Neutrophil (primary cell): ENCODE results near the gene KCNJ9.

ENCODE experiments used
- H3K27ac ChIP-seq: fragments of 200-600 bp; sonication (generic); 2 replicates; pipeline ENCODE4 v1.5.1; 2016; ENCODE audit warnings: mild to moderate bottlenecking, moderate library complexity
- H3K27me3 ChIP-seq: fragments of 200-600 bp; sonication (generic); 2 replicates; pipeline ENCODE4 v1.6.0; 2016; ENCODE audit warnings: mild to moderate bottlenecking
- H3K36me3 ChIP-seq: fragments of 200-600 bp; sonication (generic); 2 replicates; pipeline ENCODE4 v1.5.1; 2017
- H3K4me1 ChIP-seq, 2 experiments: fragments of 200-600 bp in 1 of 2; sonication (generic) in 1 of 2; 1 replicate in 1 of 2; 2 replicates in 1 of 2; pipeline versions ENCODE4 v1.5.1 to v1.6.1; 2013 to 2016; ENCODE audit warnings: low read depth in 1 of 2, low read length in 1 of 2, mild to moderate bottlenecking in 1 of 2, moderate library complexity in 1 of 2; ENCODE audit not compliant: control insufficient read depth in 1 of 2, insufficient read depth in 1 of 2
- H3K4me3 ChIP-seq, 2 experiments: fragments of 200-600 bp in 1 of 2; sonication (generic) in 1 of 2; 1 replicate in 1 of 2; 2 replicates in 1 of 2; pipeline ENCODE4 v1.5.1; 2013 to 2016; ENCODE audit warnings: low read depth in 1 of 2, low read length in 1 of 2, mild to moderate bottlenecking in 1 of 2, moderate library complexity in 1 of 2
- H3K9me3 ChIP-seq: fragments of 200-600 bp; sonication (generic); 2 replicates; pipeline ENCODE4 v1.5.1; 2016
- CTCF ChIP-seq: fragments of 200-600 bp; sonication (generic); IDR thresholded peaks from 2 replicates; pipeline ENCODE4 v1.5.1; 2016; ENCODE audit warnings: antibody characterized with exemption

Gene KCNJ9

GRCh38 chr1:160094806-160095205 lies 13.5 kb downstream of the KCNJ9 start:
- H3K27me3 ChIP-seq, result peaks cover 14% of the 10 kb centered on the region
- H3K9me3 ChIP-seq, result no peaks in the 10 kb centered on the region
- no peaks in the 10 kb centered on the region for H3K36me3 ChIP-seq
- H3K27ac ChIP-seq, result no peak overlapping the region
- TF ChIP-seq CTCF, result no peak
- peaks cover 11 to 15% of the 10 kb centered on the region in 2 experiments for H3K4me1 ChIP-seq
- H3K4me3 ChIP-seq, result no peak overlapping the region

GRCh38 chr1:160095382-160096105 lies 14.2 kb downstream of the KCNJ9 start:
- no peaks in the 10 kb centered on the region for H3K9me3 ChIP-seq
- no peak overlapping the region for H3K27ac ChIP-seq
- peaks cover 11 to 15% of the 10 kb centered on the region in 2 experiments for H3K4me1 ChIP-seq
- no peaks in the 10 kb centered on the region for H3K36me3 ChIP-seq
- H3K4me3 ChIP-seq, result no peak overlapping the region
- H3K27me3 ChIP-seq, result peaks cover 14% of the 10 kb centered on the region
- no peak for TF ChIP-seq CTCF

GRCh38 chr1:160096274-160097116 lies 15.2 kb downstream of the KCNJ9 start:
- Histone ChIP-seq H3K4me3 (no peak overlapping the region), H3K9me3 (no peaks in the 10 kb centered on the region), H3K27me3 (peaks cover 19% of the 10 kb centered on the region), H3K27ac (no peak overlapping the region), H3K36me3 (no peaks in the 10 kb centered on the region), H3K4me1 (peaks cover 11 to 18% of the 10 kb centered on the region in 2 experiments)
- no peak for TF ChIP-seq CTCF

GRCh38 chr1:160097151-160097910 lies 16.0 kb downstream of the KCNJ9 start:
- Histone ChIP-seq H3K4me3 (peak overlapping the region; percentile 62 to 96), H3K9me3 (no peaks in the 10 kb centered on the region), H3K36me3 (no peaks in the 10 kb centered on the region), H3K27ac (no peak overlapping the region), H3K4me1 (peaks cover 11 to 18% of the 10 kb centered on the region in 2 experiments), H3K27me3 (peaks cover 27% of the 10 kb centered on the region)
- TF ChIP-seq CTCF, result no peak
